ENCODE measurements around the gene GCAT.
A peak's percentile ranks its signal among the peaks of the same experiment; 100 is the strongest.

GCAT gene

DNA sequence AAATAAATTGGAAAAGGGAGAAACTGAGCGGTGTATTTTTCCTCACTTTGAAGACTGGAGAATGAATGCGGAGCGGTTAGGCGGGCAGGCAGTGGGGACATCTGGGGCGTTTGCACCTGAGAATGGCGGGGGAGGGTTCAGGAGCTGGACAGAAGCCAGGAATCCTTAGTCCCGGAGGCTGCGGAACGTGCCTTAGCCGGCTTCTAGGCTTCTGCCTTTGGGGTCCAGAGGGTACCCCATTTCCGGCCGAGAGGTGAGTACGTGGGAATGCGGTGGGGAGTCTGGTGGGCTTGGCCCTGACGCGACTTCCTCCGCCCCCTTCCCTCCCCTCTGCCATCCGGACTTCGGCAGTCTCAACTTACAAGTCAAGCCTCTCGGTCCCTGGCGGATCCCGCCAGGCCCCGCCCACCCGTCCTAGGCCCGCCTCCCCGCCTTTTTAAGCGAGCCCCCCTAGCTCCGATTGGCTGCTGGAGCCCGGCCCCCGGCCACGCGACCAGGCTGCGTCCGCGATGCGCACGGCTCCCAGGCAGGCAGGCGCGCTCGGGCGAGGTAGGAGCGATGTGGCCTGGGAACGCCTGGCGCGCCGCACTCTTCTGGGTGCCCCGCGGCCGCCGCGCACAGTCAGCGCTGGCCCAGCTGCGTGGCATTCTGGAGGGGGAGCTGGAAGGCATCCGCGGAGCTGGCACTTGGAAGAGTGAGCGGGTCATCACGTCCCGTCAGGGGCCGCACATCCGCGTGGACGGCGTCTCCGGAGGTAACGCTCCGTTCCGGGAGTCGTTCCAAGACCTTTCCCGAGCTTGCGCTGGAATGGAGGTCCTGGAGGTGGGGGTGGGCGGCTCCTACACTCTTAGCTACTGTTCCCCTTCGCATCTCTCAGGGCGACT, at the start of gene GCAT:
Gene GCAT, plus strand, starts transcription at position 525 of the 884 bp plus-strand sequence. Its CDS starts 34 bp downstream, at position 559.
- DNase-seq = peak; percentile 67 to 81

DNA sequence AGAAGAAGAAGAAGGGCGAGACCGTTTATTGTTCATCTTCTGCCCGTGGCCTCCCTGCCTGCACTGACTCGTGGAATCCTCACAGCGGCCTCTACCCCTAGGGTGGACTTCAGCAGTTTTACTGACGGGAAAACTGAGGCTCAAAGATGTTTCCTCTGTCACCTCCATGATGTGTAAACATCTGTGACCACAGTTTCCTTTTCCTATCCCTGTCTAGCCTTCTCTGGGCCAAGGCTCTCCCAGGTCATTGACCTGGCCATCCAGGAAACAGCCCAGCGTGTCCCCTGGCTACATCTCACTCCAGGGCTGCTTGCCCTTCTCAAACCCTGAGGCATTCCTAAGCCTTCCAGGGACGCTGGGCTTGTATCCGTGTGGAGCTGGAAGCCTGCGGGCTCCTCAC, 49.0 kb upstream of the GCAT start:
- no peak for DNase-seq

DNA sequence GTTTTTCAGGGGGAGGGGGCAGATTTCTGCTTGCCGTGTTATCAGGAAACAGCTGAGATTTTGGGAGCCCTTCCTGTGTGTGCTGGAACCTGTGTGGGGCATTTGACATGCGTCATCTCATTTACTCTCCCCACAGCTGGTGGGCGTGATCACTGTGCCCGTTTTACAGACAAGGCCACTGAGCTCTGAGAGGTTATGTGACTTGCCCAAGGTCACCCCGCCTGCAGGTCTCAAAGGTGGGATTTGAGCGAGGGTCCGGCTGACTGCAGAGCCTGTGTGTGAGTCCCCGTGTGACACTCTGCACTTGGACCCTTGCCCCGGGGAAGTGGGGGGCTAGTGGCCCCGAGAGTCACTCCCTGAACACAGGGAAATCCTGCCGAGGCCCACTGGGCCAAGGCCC, 48.5 kb upstream of the GCAT start:
- DNase-seq = no peak

DNA sequence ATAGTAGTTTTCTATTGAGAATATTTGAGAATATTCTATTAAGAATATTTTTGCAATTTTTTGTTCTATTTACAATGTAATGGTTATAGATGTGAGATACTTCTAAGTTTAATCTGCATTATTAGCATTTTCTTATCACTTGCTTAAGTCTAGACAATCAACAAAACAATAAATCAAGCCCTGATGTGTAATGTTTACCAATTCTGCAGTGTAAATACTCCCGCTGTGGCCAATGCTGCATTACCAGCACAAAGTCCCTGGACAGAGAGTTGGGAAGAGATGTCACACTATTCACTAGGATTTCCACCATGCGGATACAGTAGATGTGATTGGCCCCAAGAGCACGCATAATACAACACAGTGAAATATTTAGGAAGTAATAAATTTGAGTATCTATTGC, 47.6 kb upstream of the GCAT start:
- no peak for DNase-seq

DNA sequence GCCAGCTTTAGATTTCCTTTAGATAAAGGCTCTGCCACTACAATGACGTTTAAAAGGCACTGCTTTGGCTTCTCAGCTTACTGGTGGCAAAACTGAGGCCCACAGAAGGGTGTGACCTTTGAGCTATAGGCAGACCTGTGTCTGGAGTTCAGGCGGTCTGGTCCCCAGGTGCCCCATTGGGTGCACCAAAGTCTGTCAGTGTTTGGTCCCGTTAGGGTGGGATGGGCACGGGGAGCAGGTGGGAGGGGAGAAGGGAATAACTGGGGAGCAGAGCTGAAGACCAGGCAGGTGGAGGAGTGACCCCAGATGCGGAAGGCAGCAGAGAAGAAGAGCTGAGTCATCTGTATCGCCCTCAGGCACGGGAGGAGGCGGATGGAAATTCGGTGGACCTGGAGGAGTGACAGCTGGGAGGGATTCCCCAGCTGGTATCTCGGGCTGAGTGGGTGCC, 45.3 kb upstream of the GCAT start:
- DNase-seq = no peak

DNA sequence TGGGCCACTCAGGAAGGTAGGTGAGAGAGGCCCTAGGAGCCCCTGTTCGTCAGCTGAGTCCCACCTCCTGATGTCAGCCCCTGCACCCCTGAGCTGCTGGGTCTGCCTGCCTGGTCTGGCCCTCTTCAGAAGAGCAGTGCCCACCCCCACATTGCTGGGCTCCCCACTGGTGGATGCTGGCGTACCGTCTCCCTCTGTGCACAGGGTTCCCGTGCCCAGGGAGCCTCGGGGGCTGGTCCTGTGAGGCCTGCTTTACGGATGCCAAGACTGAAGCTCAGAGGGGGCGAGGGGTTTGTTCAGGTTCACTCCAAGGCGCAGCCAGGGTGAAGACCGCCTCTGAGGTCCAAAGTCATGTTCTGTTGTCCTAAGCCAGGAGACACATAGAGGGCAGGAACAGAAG, 44.7 kb upstream of the GCAT start:
- no peak for DNase-seq

DNA sequence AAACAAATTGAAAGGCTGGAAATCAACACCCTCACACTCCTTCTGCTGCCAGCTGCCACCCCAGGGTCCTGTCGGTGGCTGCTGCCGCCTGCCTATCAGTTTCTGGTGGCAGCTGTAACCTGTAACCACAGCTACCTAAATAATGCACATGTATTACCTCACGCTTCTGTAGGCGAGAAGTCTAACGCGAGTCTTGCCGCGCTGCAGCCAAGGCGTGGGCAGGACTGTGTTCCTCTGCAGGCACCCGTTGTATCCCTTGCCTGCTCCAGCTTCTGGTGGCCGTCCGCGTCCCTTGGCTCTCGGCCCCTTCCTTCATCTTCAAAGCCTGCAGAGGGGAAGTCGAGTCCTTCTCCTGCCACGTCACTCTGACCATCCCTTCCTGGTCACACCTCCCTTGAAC, 44.1 kb upstream of the GCAT start:
- no peak for DNase-seq

DNA sequence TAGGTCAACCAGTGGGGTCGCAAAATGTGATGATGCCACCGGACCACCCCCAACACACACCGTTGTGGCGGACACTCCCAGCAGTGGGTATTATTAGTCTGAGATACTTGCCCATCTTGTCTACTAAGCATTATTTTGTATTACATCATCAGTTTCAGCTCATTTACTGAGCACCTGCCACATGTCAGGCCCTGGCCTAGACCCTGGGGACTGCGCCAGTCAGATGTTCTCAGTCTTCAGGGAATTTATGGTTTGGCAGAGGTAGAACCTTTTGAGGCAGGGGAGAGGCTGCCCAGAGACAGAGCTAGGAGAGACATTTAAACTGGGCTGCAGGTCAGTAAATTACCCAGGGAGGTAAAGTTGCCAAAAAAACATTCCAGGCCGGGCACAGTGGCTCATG, 43.1 kb upstream of the GCAT start:
- no peak for DNase-seq

DNA sequence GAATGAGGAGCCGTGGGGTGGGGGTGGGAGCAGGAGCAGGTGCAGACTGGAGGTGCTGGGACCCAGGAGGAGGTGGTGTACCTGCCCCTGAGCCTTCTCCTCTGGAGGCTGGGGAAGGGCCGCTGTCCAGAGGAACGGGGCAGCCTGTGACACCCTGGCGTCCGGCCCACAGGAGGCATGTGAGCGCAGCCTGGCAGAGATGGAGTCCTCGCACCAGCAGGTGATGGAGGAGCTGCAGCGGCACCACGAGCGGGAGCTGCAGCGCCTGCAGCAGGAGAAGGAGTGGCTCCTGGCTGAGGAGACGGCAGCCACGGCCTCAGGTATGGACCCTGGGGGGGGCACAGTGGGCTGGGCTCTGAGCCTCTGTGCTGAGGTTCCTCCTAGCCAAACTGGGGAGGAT, 42.2 kb upstream of the GCAT start:
- DNase-seq = no peak

DNA sequence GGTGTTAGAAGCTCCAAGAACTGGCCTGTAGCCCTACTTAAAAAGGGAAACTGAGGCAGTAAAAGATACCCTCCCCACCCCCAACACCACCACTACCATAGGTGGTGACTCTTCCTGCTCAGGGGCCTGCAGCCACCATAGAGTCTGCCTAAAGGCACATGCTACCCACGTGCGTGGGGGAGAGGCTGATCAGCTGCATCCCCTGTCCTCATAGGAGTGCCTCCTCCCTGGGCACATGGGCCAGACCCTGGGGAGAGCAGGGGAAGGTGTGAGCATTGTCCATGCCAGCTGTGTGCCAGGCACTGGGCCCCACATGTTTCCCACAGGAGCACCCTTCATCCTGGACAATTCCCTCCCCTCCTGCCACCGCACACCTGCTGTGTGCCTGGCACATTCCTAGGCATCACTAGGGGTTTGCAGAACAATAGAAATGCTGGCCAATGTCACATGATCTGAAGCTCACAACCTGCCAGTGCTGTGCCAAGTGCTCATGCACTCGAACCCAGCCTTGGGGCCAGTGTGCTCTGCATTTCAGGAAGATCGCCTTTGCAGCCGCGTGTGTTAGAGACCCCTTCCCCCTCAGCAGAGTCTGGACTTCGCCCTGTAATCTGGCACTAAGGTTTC, 41.7 kb upstream of the GCAT start:
- DNase-seq = no peak

DNA sequence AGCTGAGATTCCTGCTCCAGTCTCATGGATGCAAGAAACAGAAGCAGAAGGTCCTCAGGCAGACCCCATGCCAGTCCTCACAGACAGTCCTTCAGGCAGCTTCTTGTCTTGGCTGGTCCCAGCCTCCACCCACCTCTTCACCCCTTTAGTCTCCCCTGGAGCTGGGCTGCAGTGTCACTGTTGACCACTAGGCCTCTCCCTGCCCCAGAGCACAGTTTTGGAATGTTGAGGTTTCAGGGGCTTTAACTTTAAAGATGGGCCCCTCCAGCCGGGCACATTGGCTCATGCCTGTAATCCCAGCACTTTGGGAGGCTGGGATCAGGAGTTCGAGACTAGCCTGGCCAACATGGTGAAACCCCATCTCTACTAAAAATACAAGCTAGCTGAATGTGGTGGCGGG, 39.5 kb upstream of the GCAT start:
- DNase-seq = no peak

DNA sequence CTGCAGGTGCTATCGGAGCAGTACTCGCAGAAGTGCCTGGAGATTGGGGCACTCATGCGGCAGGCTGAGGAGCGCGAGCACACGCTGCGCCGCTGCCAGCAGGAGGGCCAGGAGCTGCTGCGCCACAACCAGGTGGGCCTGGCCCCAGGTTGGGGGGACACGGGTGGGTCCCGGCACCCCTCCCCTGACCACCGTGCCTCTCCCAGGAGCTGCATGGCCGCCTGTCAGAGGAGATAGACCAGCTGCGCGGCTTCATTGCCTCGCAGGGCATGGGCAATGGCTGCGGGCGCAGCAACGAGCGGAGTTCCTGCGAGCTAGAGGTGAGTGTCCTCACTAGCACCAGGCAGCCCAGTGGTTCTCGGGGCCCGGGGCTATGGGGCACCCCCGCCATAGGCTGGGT, 38.7 kb upstream of the GCAT start:
- no peak for DNase-seq

DNA sequence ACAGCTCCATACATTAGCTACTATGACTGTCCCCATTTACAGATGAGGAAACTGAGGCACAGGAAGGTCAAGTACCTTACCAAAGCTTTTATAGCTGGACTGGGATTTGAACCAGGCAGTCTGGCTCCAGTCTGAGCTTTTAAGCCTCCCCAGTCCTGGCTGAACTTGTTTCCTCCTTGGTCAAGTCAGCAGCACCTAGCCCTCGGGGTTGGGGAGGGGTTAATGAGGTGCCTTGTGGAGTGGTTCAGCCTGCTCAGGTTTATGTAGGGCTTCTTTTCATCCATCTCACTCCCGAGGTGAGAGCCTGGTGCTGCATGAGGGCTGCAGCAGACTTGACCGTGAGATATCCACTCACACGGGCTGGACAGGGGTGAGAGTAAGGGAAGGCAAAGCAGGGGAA, 36.7 kb upstream of the GCAT start:
- DNase-seq = no peak

DNA sequence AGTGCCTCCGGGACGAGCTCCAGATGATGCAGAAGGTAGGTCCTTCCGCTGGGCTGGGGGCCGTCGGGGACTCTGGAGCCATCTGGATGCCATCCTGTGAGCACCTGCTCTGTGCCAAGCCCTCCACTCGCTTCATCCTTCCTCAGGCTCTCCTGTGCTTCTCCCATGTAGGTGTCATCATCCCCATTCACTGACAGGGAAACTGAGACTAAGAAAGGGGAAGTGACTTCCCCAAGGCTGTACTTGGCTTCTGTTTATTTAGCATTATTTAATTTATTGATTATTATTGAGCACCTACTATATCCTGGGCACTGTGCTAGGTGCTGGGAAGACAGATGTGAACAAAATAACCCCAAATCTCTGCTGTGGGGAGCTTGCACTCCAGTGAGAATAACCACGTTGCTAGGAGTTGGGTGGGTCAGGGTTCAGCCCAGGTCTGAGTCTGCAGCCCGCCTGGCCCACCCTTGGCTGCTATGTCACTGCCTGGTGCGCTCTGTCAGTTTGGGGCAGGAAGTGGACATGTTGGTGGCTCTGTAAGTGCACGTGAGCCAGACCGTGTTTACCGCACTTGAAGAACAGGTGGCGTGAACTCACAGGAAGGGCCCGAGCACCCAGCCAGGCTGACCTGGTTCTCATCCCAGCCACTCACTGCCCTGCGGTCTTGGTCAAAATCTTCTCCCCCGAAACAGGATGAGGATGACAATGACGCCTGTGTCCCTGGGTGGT, 35.9 kb upstream of the GCAT start:
- DNase-seq = no peak

DNA sequence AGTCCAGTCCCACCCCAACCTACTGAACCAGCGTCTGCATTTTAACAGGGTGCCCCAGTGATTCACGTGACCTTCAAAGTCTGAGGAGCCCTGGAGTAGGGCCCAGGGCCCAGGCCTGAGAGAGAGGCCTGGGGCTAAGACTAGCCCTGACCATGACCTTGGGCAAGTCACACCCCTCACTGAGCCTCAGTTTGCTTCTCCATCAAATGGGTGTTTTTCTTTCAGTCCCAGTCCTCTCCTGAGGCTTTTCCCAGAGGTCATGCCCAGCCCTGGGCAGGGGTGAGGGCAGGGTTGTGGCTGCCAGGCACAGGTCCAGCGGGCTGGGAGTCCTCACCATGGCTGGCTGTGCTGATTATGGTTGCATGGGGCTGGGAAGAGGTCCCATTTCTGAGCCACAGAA, 33.0 kb upstream of the GCAT start:
- DNase-seq = no peak

DNA sequence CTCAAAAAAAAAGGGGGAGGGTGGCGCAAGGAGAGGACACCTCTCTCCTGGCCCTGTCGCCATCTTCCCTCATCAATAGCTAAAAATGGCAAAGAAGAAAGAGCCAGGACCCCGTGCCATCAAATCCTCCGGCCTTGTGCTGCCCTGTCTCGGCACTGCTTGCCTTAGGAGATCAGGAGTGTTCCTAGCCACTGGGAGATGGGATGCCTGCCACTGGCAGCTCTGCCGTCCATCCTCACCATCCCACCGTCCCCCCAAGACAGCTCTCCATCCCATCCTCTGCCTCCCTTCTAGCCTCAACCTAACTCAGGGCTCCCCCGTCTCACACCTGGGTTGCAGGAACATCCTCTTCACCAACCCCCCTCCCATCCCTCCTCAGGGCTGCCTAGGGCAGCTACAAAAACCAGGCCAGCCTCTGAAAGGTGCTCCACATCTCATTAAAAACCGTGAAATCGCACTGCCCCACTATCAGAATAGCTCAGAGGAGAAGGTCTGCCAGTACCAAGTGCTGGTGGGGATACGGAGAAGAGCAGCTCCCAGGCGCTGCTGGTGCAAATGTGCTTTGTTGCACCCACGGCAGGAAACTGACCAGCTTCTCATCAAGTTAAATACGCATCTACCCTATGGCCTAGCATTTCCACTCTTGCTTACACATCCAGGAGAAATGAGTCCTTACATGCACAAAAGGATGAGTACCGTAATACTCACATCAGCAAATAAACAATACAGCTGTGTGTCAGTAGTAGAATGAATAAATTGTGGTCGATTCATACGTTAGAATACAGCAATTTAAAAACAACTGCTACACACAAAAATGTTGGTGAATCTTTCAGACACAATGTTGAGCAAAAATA, 31.7 kb upstream of the GCAT start:
- DNase-seq = no peak

DNA sequence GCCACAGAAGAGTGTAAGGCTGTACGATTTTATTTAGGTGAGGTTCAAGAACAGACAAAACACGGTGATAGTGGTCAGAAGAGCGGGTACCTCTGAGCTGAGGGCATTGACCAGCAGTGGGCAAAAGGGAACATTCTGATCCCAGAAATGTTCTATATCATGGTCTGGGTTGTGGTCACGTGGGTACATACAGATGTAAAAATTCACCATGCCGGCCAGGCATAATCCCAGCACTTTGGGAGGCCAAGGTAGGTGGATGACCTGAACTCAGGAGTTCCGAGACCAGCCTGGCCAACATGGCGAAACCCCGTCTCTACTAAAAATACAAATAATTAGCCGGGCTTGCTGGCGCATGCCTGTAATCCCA, 31.1 kb upstream of the GCAT start:
- DNase-seq = no peak

DNA sequence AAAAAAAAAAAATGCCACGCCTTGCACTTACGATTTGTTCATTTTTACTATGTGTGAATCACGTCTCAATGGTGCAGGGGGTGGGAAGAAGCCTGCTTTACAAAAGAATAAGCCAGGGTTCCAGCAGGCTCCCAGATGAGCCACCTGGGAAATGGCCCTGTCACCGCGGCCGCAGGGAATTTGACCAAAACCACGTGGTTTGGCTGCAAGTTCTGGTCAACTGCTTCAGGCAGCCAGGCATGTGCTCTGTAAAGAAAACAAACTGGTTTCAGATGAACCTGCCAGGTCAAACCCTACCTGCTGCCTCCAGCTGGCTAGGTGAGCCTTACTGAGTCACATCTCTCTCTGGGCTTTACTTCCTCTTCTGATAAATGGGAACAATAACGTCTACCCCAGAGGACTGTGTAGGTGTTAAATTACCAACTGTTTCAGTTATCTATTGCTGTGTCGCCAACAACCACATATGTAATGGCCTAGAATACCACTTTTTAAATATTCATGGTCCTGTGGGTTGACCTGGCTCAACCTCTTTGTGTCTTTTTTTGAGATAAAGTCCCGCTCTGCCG, 30.5 kb upstream of the GCAT start:
- no peak for DNase-seq

DNA sequence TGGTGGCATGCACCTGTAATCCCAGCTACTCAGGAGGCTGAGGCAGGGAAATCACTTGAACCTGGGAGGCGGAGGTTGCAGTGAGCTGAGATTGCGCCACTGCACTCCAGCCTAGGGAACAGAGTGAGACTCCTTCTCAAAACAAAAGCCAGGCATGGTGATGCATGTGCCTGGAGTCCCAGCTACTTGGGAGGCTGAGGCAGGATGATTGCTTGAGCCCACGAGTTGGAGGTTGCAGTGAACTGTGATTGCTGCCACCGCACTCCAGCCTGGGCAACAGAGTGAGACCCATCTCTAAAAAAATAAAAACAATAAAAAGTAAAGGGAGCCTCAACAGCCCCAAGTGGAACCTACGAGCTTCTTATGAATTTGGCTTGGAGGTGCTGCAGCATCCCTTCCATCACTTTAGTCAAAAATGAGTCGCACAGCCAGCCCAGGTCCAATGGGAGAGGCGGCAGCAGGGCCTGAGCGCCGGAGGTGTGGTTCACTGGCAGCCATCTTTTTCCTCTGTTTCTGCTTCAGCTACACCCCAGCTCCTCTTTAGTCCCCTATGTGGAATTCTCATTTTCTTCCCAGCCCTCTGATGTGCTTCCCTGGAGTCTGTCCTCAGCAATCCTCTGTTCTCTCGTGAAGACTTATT, 29.2 kb upstream of the GCAT start:
- DNase-seq = no peak

DNA sequence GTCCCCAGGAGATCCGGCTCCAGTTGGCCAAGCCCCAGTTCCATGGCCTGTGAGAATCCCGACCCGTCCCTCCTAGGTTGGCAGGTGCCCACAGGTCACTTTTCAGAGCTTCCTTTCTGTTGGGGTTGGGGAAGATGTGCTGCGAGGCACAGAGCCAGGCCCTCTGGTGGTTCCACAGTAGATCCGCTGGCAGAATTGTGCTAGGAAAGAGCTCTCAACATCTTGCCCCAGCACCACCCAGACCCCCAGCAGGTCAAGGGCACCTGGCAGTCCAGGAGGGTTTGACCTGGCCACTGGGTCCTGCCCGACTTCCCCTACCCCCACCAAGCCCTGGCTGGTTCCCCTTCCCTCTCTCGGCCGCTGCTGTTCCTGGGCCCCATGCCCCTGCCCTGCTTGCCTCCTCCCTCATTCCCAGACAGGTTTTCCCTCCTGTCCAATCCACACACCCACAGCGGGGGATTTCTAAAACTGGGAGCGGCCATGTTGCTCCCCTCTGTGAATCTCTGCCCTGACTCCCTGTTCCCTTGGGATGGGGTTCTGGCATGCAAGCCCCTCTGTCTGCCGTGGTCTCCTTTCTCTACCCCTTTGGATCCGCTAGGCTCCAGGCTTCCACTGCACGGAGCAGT, 26.2 kb upstream of the GCAT start:
- no peak for DNase-seq

DNA sequence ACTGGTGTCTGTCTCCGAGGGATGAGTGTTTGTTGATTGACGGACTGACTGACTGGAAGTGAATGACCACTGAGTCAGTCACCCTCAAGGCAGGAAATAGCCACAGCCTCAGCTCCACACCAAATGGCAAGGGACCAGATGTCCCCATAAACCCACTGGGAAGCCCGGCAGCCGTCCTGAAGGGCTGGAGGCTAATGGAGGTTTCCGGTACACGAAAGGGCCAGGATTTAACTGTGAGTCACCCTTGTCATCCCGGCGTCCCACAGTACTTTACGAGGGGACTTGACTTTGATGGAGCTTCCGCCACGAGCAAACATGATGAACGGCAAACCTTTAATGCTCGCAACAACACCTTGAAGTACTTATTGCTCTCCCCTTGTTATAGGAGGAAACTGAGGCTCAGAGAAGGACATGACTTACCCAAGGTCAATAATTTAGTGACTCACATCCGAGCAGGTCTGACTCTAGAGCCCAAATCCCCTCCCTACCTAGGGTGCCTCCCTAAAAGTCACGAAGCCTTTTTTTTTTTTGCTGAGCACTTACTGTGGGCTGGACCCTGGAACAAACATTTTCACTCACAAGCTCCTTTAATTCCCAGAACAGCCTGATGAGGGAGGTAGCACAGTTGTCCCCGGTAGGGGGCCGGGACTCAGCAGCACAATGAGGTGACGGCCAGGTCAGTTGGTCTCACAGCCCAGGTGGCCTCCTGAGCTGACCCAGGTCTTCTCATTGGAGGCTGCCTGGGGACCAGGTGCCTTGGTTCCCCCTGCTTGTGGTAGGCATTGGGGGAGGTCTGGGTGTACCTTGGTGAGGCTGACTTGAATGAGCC, 25.2 kb upstream of the GCAT start:
- DNase-seq = no peak
